ENCODE results near the gene TEAD4. TPM values are rescaled to one million over a fixed set of nuclear protein-coding genes. Genes with fewer than 3 reads are reported as not detected.

TEAD4 gene
- total and polyA plus RNA-seq, 2 donors from 2014 or later: 19.8 to 40.9 TPM

GRCh38 chr12:3035815-3036702 is 76.9 kb downstream of the TEAD4 start:
- Histone ChIP-seq H3K36me3 (ENCODE audit: control insufficient read depth in 2 of 3, insufficient read depth in 3 of 3, low read length in 3 of 3) (peaks cover 0 to 6% (median 0%) of the 10 kb centered on the region in 3 donors), H3K27ac (ENCODE audit: low read depth in 2 of 2, low read length in 2 of 2) (no peak overlapping the region), H3K4me3 (ENCODE audit: low read length in 3 of 3) (no peak overlapping the region), H3K9ac (ENCODE audit: low read length in 3 of 3) (no peak overlapping the region), H3K9me3 (ENCODE audit: control insufficient read depth in 2 of 3, insufficient read depth in 1 of 3, low read length in 3 of 3) (no peaks in the 10 kb centered on the region), H3K27me3 (ENCODE audit: control insufficient read depth, insufficient read depth, low read length) (no peaks in the 10 kb centered on the region), H3K4me1 (ENCODE audit: control insufficient read depth in 2 of 3, insufficient read depth in 2 of 3, low read depth in 1 of 3, low read length in 3 of 3) (peaks cover 0 to 7% (median 0%) of the 10 kb centered on the region in 3 donors)
- intact Hi-C loops (cut with DNase I): loop anchor here (10.0 kb wide), 1 partner anchor 181 kb away; the partner anchor contains the start of gene TEX52
- FAIRE-seq (no peak), DNase-seq (peak in 1 of 5 donors; percentile 23)
- TF ChIP-seq CTCF (IDR thresholded peaks at IDR 0.05; ENCODE audit: borderline replicate concordance, extremely low read depth, insufficient read depth): no peak

- H3K27ac ChIP-seq (ENCODE audit: low read depth in 2 of 2, low read length in 2 of 2): no peak overlapping the region
- no peak for TF ChIP-seq CTCF (IDR thresholded peaks at IDR 0.05; ENCODE audit: borderline replicate concordance, extremely low read depth, insufficient read depth)
- H3K27me3 ChIP-seq (ENCODE audit: control insufficient read depth, insufficient read depth, low read length): no peaks in the 10 kb centered on the region
- DNase-seq: peak in 1 of 5 donors; percentile 23
- H3K9ac ChIP-seq (ENCODE audit: low read length in 3 of 3): no peak overlapping the region
- H3K4me1 ChIP-seq (ENCODE audit: control insufficient read depth in 2 of 3, insufficient read depth in 2 of 3, low read depth in 1 of 3, low read length in 3 of 3): peaks cover 0 to 5% (median 0%) of the 10 kb centered on the region in 3 donors
- no peaks in the 10 kb centered on the region for H3K9me3 ChIP-seq (ENCODE audit: control insufficient read depth in 2 of 3, insufficient read depth in 1 of 3, low read length in 3 of 3)
- intact Hi-C loops (cut with DNase I): loop anchor here (10.0 kb wide), 1 partner anchor 182 kb away; the partner anchor contains the start of gene TEX52
- FAIRE-seq: no peak
- peaks cover 0 to 6% (median 0%) of the 10 kb centered on the region in 3 donors for H3K36me3 ChIP-seq (ENCODE audit: control insufficient read depth in 2 of 3, insufficient read depth in 3 of 3, low read length in 3 of 3)
- H3K4me3 ChIP-seq (ENCODE audit: low read length in 3 of 3): no peak overlapping the region
Observed at GRCh38 chr12:3036901-3037600, 77.9 kb downstream of the TEAD4 start.

- peaks cover 0 to 10% (median 0%) of the 10 kb centered on the region in 3 donors for H3K4me1 ChIP-seq (ENCODE audit: control insufficient read depth in 2 of 3, insufficient read depth in 2 of 3, low read depth in 1 of 3, low read length in 3 of 3)
- H3K27ac ChIP-seq (ENCODE audit: low read depth in 2 of 2, low read length in 2 of 2): no peak overlapping the region
- H3K9me3 ChIP-seq (ENCODE audit: control insufficient read depth in 2 of 3, insufficient read depth in 1 of 3, low read length in 3 of 3): no peaks in the 10 kb centered on the region
- peaks cover 0 to 6% (median 0%) of the 10 kb centered on the region in 3 donors for H3K36me3 ChIP-seq (ENCODE audit: control insufficient read depth in 2 of 3, insufficient read depth in 3 of 3, low read length in 3 of 3)
- DNase-seq (peak in 1 of 5 donors; percentile 29), FAIRE-seq (no peak)
- no peak for TF ChIP-seq CTCF (IDR thresholded peaks at IDR 0.05; ENCODE audit: borderline replicate concordance, extremely low read depth, insufficient read depth)
- H3K27me3 ChIP-seq (ENCODE audit: control insufficient read depth, insufficient read depth, low read length): no peaks in the 10 kb centered on the region
- intact Hi-C loops (cut with DNase I): loop anchor here (10.0 kb wide), 1 partner anchor 183 kb away; the partner anchor contains the start of gene TEX52
- no peak overlapping the region for H3K9ac ChIP-seq (ENCODE audit: low read length in 3 of 3)
- H3K4me3 ChIP-seq (ENCODE audit: low read length in 3 of 3): no peak overlapping the region
Observed at GRCh38 chr12:3038166-3038565, 79.0 kb downstream of the TEAD4 start.
